HG03521 (cell line): ENCODE data around the gene RHEB.

ENCODE experiments used
- ATAC-seq: cut with Tn5 transposase; IDR thresholded peaks from one replicate; pipeline ENCODE4 v1.9.1; 2021; ENCODE audit warnings: mild to moderate bottlenecking, moderate library complexity; ENCODE audit not compliant: unreplicated experiment

RHEB gene

GRCh38 chr7:151477867-151478266, 41.8 kb downstream of the RHEB start:
- ATAC-seq = no peak

- peak; percentile 32 for ATAC-seq
These were observed 46.9 kb downstream of the RHEB start for GRCh38 chr7:151472644-151473380.

- ATAC-seq = no peak
These were observed 49.0 kb downstream of the RHEB start for GRCh38 chr7:151470711-151471110.

- no peak for ATAC-seq
These were observed 50.4 kb downstream of the RHEB start for GRCh38 chr7:151469281-151469680.

- no peak for ATAC-seq
These were observed 51.3 kb downstream of the RHEB start for GRCh38 chr7:151468217-151469018.

- no peak for ATAC-seq
These were observed 54.5 kb downstream of the RHEB start for GRCh38 chr7:151465169-151465568.

GRCh38 chr7:151462306-151462779, 57.4 kb downstream of the RHEB start:
- no peak for ATAC-seq

- ATAC-seq = no peak
These were observed 57.8 kb downstream of the RHEB start for GRCh38 chr7:151461942-151462230.

GRCh38 chr7:151461096-151461941, 58.4 kb downstream of the RHEB start:
- no peak for ATAC-seq

- no peak for ATAC-seq
These were observed 59.2 kb downstream of the RHEB start for GRCh38 chr7:151460474-151460855.

GRCh38 chr7:151459726-151460473, 59.8 kb downstream of the RHEB start:
- no peak for ATAC-seq

GRCh38 chr7:151457534-151457933, 62.2 kb downstream of the RHEB start:
- no peak for ATAC-seq

- ATAC-seq = no peak
These were observed 62.9 kb downstream of the RHEB start for GRCh38 chr7:151456782-151457181.

- ATAC-seq = no peak
These were observed 63.4 kb downstream of the RHEB start for GRCh38 chr7:151456276-151456675.

- ATAC-seq = no peak
These were observed 64.0 kb downstream of the RHEB start for GRCh38 chr7:151455690-151456089.

- no peak for ATAC-seq
These were observed 64.7 kb downstream of the RHEB start for GRCh38 chr7:151454932-151455530.

- no peak for ATAC-seq
These were observed 65.4 kb downstream of the RHEB start for GRCh38 chr7:151454305-151454704.

- ATAC-seq = no peak
These were observed 66.3 kb downstream of the RHEB start for GRCh38 chr7:151453326-151453791.

- ATAC-seq = no peak
These were observed 66.9 kb downstream of the RHEB start for GRCh38 chr7:151452680-151453325.
